GM18867 (cell line): ENCODE data around the gene AJAP1.

Source experiments
- ATAC-seq: cut with Tn5 transposase; IDR thresholded peaks from one replicate; pipeline ENCODE4 v1.9.1; 2021; ENCODE audit warnings: mild to moderate bottlenecking, moderate library complexity; ENCODE audit not compliant: unreplicated experiment

The AJAP1 gene

GRCh38 chr1:4803335-4803734 lies 148.9 kb downstream of the AJAP1 start:
- no peak for ATAC-seq

- no peak for ATAC-seq
Observed at GRCh38 chr1:4805987-4806386, 151.6 kb downstream of the AJAP1 start.

- no peak for ATAC-seq
Observed at GRCh38 chr1:4820543-4820942, 166.1 kb downstream of the AJAP1 start.

GRCh38 chr1:4825800-4826450 lies 171.5 kb downstream of the AJAP1 start:
- no peak for ATAC-seq

GRCh38 chr1:4830707-4831106 lies 176.3 kb downstream of the AJAP1 start:
- no peak for ATAC-seq

- no peak for ATAC-seq
Observed at GRCh38 chr1:4836574-4836973, 182.2 kb downstream of the AJAP1 start.

- no peak for ATAC-seq
Observed at GRCh38 chr1:4837031-4837600, 182.7 kb downstream of the AJAP1 start.

GRCh38 chr1:4837752-4838151 lies 183.3 kb downstream of the AJAP1 start:
- ATAC-seq, result no peak

GRCh38 chr1:4838231-4838630 lies 183.8 kb downstream of the AJAP1 start:
- no peak for ATAC-seq
